HCT116 (cell line): ENCODE measurements around the gene NPHS1. TPM values are rescaled to one million over a fixed set of nuclear protein-coding genes. Genes with fewer than 3 reads are reported as not detected.

Experiments
- ATAC-seq: fragments of 200-7000 bp; cut with Tn5 transposase; 2 replicates; pipeline ENCODE4 v1.9.1; 2020; ENCODE audit warnings: mild to moderate bottlenecking, moderate library complexity
- BruUV-seq: library from RNA; stranded (reverse); fragments of 400-500 nt; replicated peaks from 2 replicates; lab custom pipeline; 2021; lab: Mats Ljungman, UMichigan
- CTCF ChIA-PET: fragments of 300-600 bp; sonication (Branson Sonifier 250); formaldehyde crosslinking; loops from one replicate; lab custom pipeline; 2021; ENCODE audit warnings: antibody characterized with exemption; lab: Charles Lee
- POLR2A ChIA-PET: fragments of 300-600, 350-600 bp; sonication (Branson Sonifier 250); formaldehyde crosslinking; loops from one replicate; lab custom pipeline; 2021; ENCODE audit warnings: antibody characterized with exemption; lab: Charles Lee
- RAD21 ChIA-PET, 2 experiments: fragments of 300-600 bp; sonication (Branson Sonifier 250); formaldehyde crosslinking; loops; one replicate each; lab custom pipeline; 2023; ENCODE audit warnings: low total read pairs in 2 of 2; ENCODE audit not compliant: uncharacterized antibody in 2 of 2, unreplicated experiment in 2 of 2, low non-redundant PET in 1 of 2; lab: Charles Lee
- DNase-seq: peaks from one replicate; pipeline ENCODE4 v3.0.0-alpha.2; 2010; ENCODE audit warnings: low read depth, low spot score
- H2AFZ ChIP-seq: fragments of 200-600 bp; shearing (Covaris generic), sonication (generic); 2 replicates; pipeline ENCODE4 v1.6.1; 2017; ENCODE audit warnings: low read depth, mixed run types, mixed read lengths, antibody characterized with exemption, low read length; ENCODE audit not compliant: poor library complexity, severe bottlenecking
- H3K27ac ChIP-seq: 2 replicates; pipeline ENCODE4 v1.5.1; 2012; ENCODE audit warnings: low read depth, low read length
- H3K27me3 ChIP-seq: fragments of 200-600 bp; sonication (generic); 2 replicates; pipeline ENCODE4 v1.6.1; 2016; ENCODE audit warnings: mixed run types, low read length, mixed read lengths; ENCODE audit not compliant: insufficient read depth
- H3K36me3 ChIP-seq, 2 experiments: fragments of 200-500 bp in 1 of 2; fragments of 200-600 bp in 1 of 2; sonication (Bioruptor generic) in 1 of 2; sonication (generic) in 1 of 2; 2 replicates each; pipeline versions ENCODE4 v1.5.1 to v1.6.1; 2014 to 2016; ENCODE audit warnings: low read length in 2 of 2, inconsistent platforms in 1 of 2, mixed read lengths in 1 of 2, mixed run types in 1 of 2; ENCODE audit not compliant: insufficient read depth in 2 of 2, control insufficient read depth in 1 of 2
- H3K4me1 ChIP-seq, 2 experiments: fragments of 200-600 bp in 1 of 2; sonication (generic) in 1 of 2; 2 replicates each; pipeline versions ENCODE4 v1.5.1 to v1.6.1; 2012 to 2017; ENCODE audit warnings: low read length in 2 of 2, inconsistent platforms in 1 of 2, mild to moderate bottlenecking in 1 of 2, mixed read lengths in 1 of 2, mixed run types in 1 of 2, moderate library complexity in 1 of 2; ENCODE audit not compliant: insufficient read depth in 2 of 2, control insufficient read depth in 1 of 2
- H3K4me2 ChIP-seq: fragments of 200-600 bp; sonication (generic); 2 replicates; pipeline ENCODE4 v1.6.1; 2017; ENCODE audit warnings: mixed run types, low read length, mixed read lengths
- H3K4me3 ChIP-seq, 2 experiments: fragments of 200-600 bp in 1 of 2; sonication (generic) in 1 of 2; replicated peaks in 1 of 2; 2 replicates each; pipeline ENCODE4 v1.5.1; 2011 to 2016; ENCODE audit warnings: low read length in 2 of 2, control low read depth in 1 of 2, low read depth in 1 of 2, mild to moderate bottlenecking in 1 of 2, mixed read lengths in 1 of 2, mixed run types in 1 of 2
- H3K79me2 ChIP-seq: fragments of 200-600 bp; sonication (generic); 2 replicates; pipeline ENCODE4 v1.6.1; 2017; ENCODE audit warnings: mild to moderate bottlenecking, mixed run types, low read length, moderate library complexity, mixed read lengths; ENCODE audit not compliant: insufficient read depth
- H3K9ac ChIP-seq: fragments of 200-600 bp; sonication (generic); 2 replicates; pipeline ENCODE4 v1.6.1; 2016; ENCODE audit warnings: low read length, mixed read lengths
- H3K9me2 ChIP-seq: fragments of 200-600 bp; sonication (generic), shearing (Covaris generic); 2 replicates; pipeline ENCODE4 v1.6.1; 2017; ENCODE audit warnings: mixed run types, mild to moderate bottlenecking, moderate library complexity; ENCODE audit not compliant: insufficient read depth
- H3K9me3 ChIP-seq, 2 experiments: fragments of 200-500 bp in 1 of 2; fragments of 200-600 bp in 1 of 2; sonication (Bioruptor generic) in 1 of 2; sonication (generic) in 1 of 2; 2 replicates each; pipeline ENCODE4 v1.6.1; 2014 to 2017; ENCODE audit warnings: low read length in 2 of 2, mixed read lengths in 2 of 2, inconsistent platforms in 1 of 2, low read depth in 1 of 2, mild to moderate bottlenecking in 1 of 2, mixed run types in 1 of 2, moderate library complexity in 1 of 2; ENCODE audit not compliant: control insufficient read depth in 1 of 2, insufficient read depth in 1 of 2
- H4K20me1 ChIP-seq: fragments of 200-600 bp; sonication (generic), shearing (Covaris generic); 2 replicates; pipeline ENCODE4 v1.6.1; 2017; ENCODE audit warnings: mixed run types, mild to moderate bottlenecking, moderate library complexity; ENCODE audit not compliant: insufficient read depth
- ATF3 ChIP-seq: IDR thresholded peaks from 2 replicates; pipeline ENCODE4 v1.6.1; 2012
- CBX3 ChIP-seq: IDR thresholded peaks from 2 replicates; pipeline ENCODE4 v1.6.1; 2012; ENCODE audit warnings: low read depth
- CTCF ChIP-seq, 3 experiments: fragments of 200-600 bp in 1 of 3; sonication (generic) in 1 of 3; IDR thresholded peaks in 2 of 3; conservative IDR thresholded peaks in 1 of 3; 2 replicates each; pipeline ENCODE4 v1.5.1; 2012 to 2017; ENCODE audit warnings: low read depth in 2 of 3, low read length in 2 of 3, antibody characterized with exemption in 1 of 3, borderline replicate concordance in 1 of 3, control low read depth in 1 of 3, mild to moderate bottlenecking in 1 of 3, mixed read lengths in 1 of 3, mixed run types in 1 of 3, moderate library complexity in 1 of 3; ENCODE audit not compliant: insufficient read depth in 1 of 3
- EGR1 ChIP-seq: IDR thresholded peaks from 2 replicates; pipeline ENCODE4 v1.6.1; 2012; ENCODE audit warnings: low read depth
- ELF1 ChIP-seq: IDR thresholded peaks from 2 replicates; pipeline ENCODE4 v1.6.1; 2012; ENCODE audit warnings: low read depth, borderline replicate concordance
- EZH2 ChIP-seq: fragments of 200-600 bp; sonication (generic); IDR thresholded peaks from 2 replicates; pipeline ENCODE4 v1.6.1; 2017; ENCODE audit warnings: antibody characterized with exemption, mixed run types
- EZH2phosphoT487 ChIP-seq: fragments of 200-600 bp; IDR thresholded peaks from 2 replicates; pipeline ENCODE4 v1.6.1; 2018; ENCODE audit warnings: antibody characterized with exemption, borderline replicate concordance
- JUND ChIP-seq: IDR thresholded peaks from 2 replicates; pipeline ENCODE4 v1.6.1; 2012
- MAX ChIP-seq: IDR thresholded peaks from 2 replicates; pipeline ENCODE4 v1.6.1; 2012
- RAD21 ChIP-seq: IDR thresholded peaks from 2 replicates; pipeline ENCODE4 v1.6.1; 2012; ENCODE audit warnings: low read depth, mild to moderate bottlenecking
- SP1 ChIP-seq: IDR thresholded peaks from 2 replicates; pipeline ENCODE4 v1.6.1; 2012; ENCODE audit warnings: low read depth
- SRF ChIP-seq: IDR thresholded peaks from 2 replicates; pipeline ENCODE4 v1.6.1; 2012; ENCODE audit warnings: low read depth
- TCF7L2 ChIP-seq: IDR thresholded peaks from 2 replicates; pipeline ENCODE4 v1.7.0; 2011; ENCODE audit warnings: borderline replicate concordance, inconsistent platforms; ENCODE audit not compliant: insufficient read depth, insufficient read length; ENCODE audit errors: extremely low read depth
- ZBTB33 ChIP-seq: IDR thresholded peaks from 2 replicates; pipeline ENCODE4 v1.6.1; 2011; ENCODE audit warnings: mild to moderate bottlenecking, low read length, moderate library complexity; ENCODE audit not compliant: insufficient replicate concordance; ENCODE audit errors: extremely low read depth
- ZNF274 ChIP-seq: fragments of 200-500 bp; sonication (Bioruptor generic); IDR thresholded peaks from 2 replicates; pipeline ENCODE4 v1.6.1; 2014; ENCODE audit warnings: mild to moderate bottlenecking, low read depth, low read length, inconsistent platforms
- intact Hi-C: fragments of 100-400 bp; cut with micrococcal nuclease; formaldehyde crosslinking; loops from 2 replicates; pipeline ENCODE4 v1.10.0; 2022
- total RNA-seq: library from RNA; stranded (reverse); gene quantifications from one replicate; pipeline ENCODE4 v1.2.1, GENCODE V29; 2021; ENCODE audit not compliant: unreplicated experiment

Gene NPHS1
- total RNA-seq, 1 experiment from 2014 or later, result 0.57 TPM

GRCh38 chr19:35858311-35858710, 6.0 kb upstream of the NPHS1 start:
- intact Hi-C loops, result no loop called here
- H3K4me2 ChIP-seq, result no peak overlapping the region
- DNase-seq, result no peak
- ChIA-PET RAD21 (no interaction called here), CTCF (no interaction called here), POLR2A (no interaction called here)
- H3K9me3 ChIP-seq, result no peaks in the 10 kb centered on the region
- BruUV-seq, result no TSS peak
- no peaks in the 10 kb centered on the region for H3K79me2 ChIP-seq
- no peaks in the 10 kb centered on the region for H3K9me2 ChIP-seq
- no peak overlapping the region for H3K4me3 ChIP-seq
- H3K4me1 ChIP-seq, result peaks cover 2 to 15% of the 10 kb centered on the region in 2 experiments; a peak in 3 of 4 replicates
- H3K27ac ChIP-seq, result no peak overlapping the region
- no peaks in the 10 kb centered on the region for H3K27me3 ChIP-seq
- no peaks in the 10 kb centered on the region for H4K20me1 ChIP-seq
- H3K36me3 ChIP-seq, result no peaks in the 10 kb centered on the region
- no peak overlapping the region for H2AFZ ChIP-seq
- ATAC-seq, result no peak
- H3K9ac ChIP-seq, result no peak overlapping the region
- TF ChIP-seq ZNF274 (no peak), EZH2 (no peak), EZH2phosphoT487 (no peak), EGR1 (no peak), TCF7L2 (no peak), ATF3 (no peak), SRF (no peak), CTCF (IDR thresholded peaks at IDR 0.05 in 2 of 3, conservative IDR thresholded peaks at IDR 0.05 in 1 of 3; ENCODE audit: borderline replicate concordance in 1 of 3, insufficient read depth in 1 of 3, low read depth in 2 of 3, low read length in 2 of 3) (no peak), RAD21 (no peak), ELF1 (no peak), CBX3 (no peak), ZBTB33 (no peak), JUND (no peak), MAX (no peak), SP1 (no peak)
- TF ChIP-seq, all 23 proteins: peak for 0
